HepG2 (cell line): Measurements from ENCODE around the gene GFRA4. TPM values are rescaled to one million over a fixed set of nuclear protein-coding genes. Genes with fewer than 3 reads are reported as not detected.

Experiments used
- ARHGAP35 ChIP-seq: sonication (generic); formaldehyde crosslinking; IDR thresholded peaks from 2 replicates; pipeline ENCODE4 v1.9.0; 2022; ENCODE audit warnings: mild to moderate bottlenecking, inconsistent platforms, moderate library complexity, missing genetic modification reagents, borderline replicate concordance
- ARNTL ChIP-seq: sonication (generic); formaldehyde crosslinking; IDR thresholded peaks from 2 replicates; pipeline ENCODE4 v1.4.0; 2020; ENCODE audit warnings: mild to moderate bottlenecking, missing genetic modification reagents
- CHD2 ChIP-seq: IDR thresholded peaks from 2 replicates; pipeline ENCODE4 v1.6.1; 2011; ENCODE audit warnings: low read depth, low read length, improper control_type of control experiment
- DRAP1 ChIP-seq: IDR thresholded peaks from 2 replicates; pipeline ENCODE4 v1.6.1; 2016; ENCODE audit warnings: missing genetic modification reagents, missing compliant biosample characterization
- E2F5 ChIP-seq: sonication (generic); formaldehyde crosslinking; conservative IDR thresholded peaks from 2 replicates; pipeline ENCODE4 v1.4.0; 2020; ENCODE audit warnings: missing genetic modification reagents
- ELK4 ChIP-seq: sonication (generic); formaldehyde crosslinking; IDR thresholded peaks from 2 replicates; pipeline ENCODE4 v1.9.0; 2021; ENCODE audit warnings: missing genetic modification reagents, borderline replicate concordance
- EP300 ChIP-seq, 3 experiments: sonication (generic) in 1 of 3; formaldehyde crosslinking in 1 of 3; IDR thresholded peaks; 2 replicates each; pipeline versions ENCODE4 v1.5.1 to v1.6.1; 2011 to 2020; ENCODE audit warnings: low read depth in 2 of 3, low read length in 2 of 3, borderline replicate concordance in 1 of 3, improper control_type of control experiment in 1 of 3, mild to moderate bottlenecking in 1 of 3, missing genetic modification reagents in 1 of 3, moderate library complexity in 1 of 3
- HBP1 ChIP-seq: IDR thresholded peaks from 2 replicates; pipeline ENCODE4 v1.6.1; 2016; ENCODE audit warnings: low read depth, control low read depth
- KLF12 ChIP-seq: sonication (generic); formaldehyde crosslinking; IDR thresholded peaks from 2 replicates; pipeline ENCODE4 v1.4.0; 2020; ENCODE audit warnings: missing genetic modification reagents, borderline replicate concordance
- MIXL1 ChIP-seq: IDR thresholded peaks from 2 replicates; pipeline ENCODE4 v1.6.1; 2016
- MYPOP ChIP-seq: sonication (generic); formaldehyde crosslinking; IDR thresholded peaks from 2 replicates; pipeline ENCODE4 v1.8.1; 2023; ENCODE audit warnings: mild to moderate bottlenecking, moderate library complexity, missing genetic modification reagents
- NCOR1 ChIP-seq: fragments of 200-600 bp; sonication (generic); IDR thresholded peaks from 2 replicates; pipeline ENCODE4 v1.7.0; 2017; ENCODE audit warnings: antibody characterized with exemption, low read length, borderline replicate concordance
- NFYB ChIP-seq: sonication (generic); formaldehyde crosslinking; IDR thresholded peaks from 2 replicates; pipeline ENCODE4 v1.4.0; 2020; ENCODE audit warnings: missing genetic modification reagents
- POLR2G ChIP-seq: fragments of 200-400 bp; formaldehyde crosslinking; IDR thresholded peaks from 2 replicates; pipeline ENCODE4 v1.6.1; 2018; ENCODE audit warnings: mild to moderate bottlenecking, low read depth, low read length, moderate library complexity
- REXO4 ChIP-seq: sonication (generic); formaldehyde crosslinking; IDR thresholded peaks from 2 replicates; pipeline ENCODE4 v1.8.0; 2022; ENCODE audit warnings: missing genetic modification reagents, mild to moderate bottlenecking, borderline replicate concordance
- SMYD3 ChIP-seq: sonication (generic); formaldehyde crosslinking; IDR thresholded peaks from 2 replicates; pipeline ENCODE4 v1.8.1; 2023; ENCODE audit warnings: mild to moderate bottlenecking, missing genetic modification reagents
- TEAD2 ChIP-seq: sonication (generic); formaldehyde crosslinking; IDR thresholded peaks from 2 replicates; pipeline ENCODE4 v1.9.0; 2021; ENCODE audit warnings: missing genetic modification reagents
- ZIK1 ChIP-seq: sonication (generic); formaldehyde crosslinking; IDR thresholded peaks from 2 replicates; pipeline ENCODE4 v1.5.0; 2020; ENCODE audit warnings: mild to moderate bottlenecking, low read depth, missing genetic modification reagents, borderline replicate concordance
- ZNF430 ChIP-seq: sonication (generic); formaldehyde crosslinking; IDR thresholded peaks from 2 replicates; pipeline ENCODE4 v1.9.0; 2021; ENCODE audit warnings: mild to moderate bottlenecking, missing genetic modification reagents
- ZNF598 ChIP-seq: sonication (generic); formaldehyde crosslinking; IDR thresholded peaks from 2 replicates; pipeline ENCODE4 v1.5.1; 2020; ENCODE audit warnings: mild to moderate bottlenecking, missing genetic modification reagents, borderline replicate concordance
- ZNF784 ChIP-seq: sonication (generic); formaldehyde crosslinking; IDR thresholded peaks from 2 replicates; pipeline ENCODE4 v1.5.1; 2020; ENCODE audit warnings: missing genetic modification reagents, mild to moderate bottlenecking, borderline replicate concordance
- ZSCAN31 ChIP-seq: sonication (generic); formaldehyde crosslinking; IDR thresholded peaks from 2 replicates; pipeline ENCODE4 v1.5.0; 2020; ENCODE audit warnings: low read depth, mild to moderate bottlenecking, missing genetic modification reagents
- ZSCAN9 ChIP-seq: IDR thresholded peaks from 2 replicates; pipeline ENCODE4 v1.6.1; 2016; ENCODE audit warnings: borderline replicate concordance
- polyA plus RNA-seq, 8 experiments: library from polyadenylated mRNA; depleted of rRNA in 3 of 8; stranded (reverse) in 7 of 8; unstranded in 1 of 8; fragments of >200 nt; fragmentation: Illumina TruSeq in 4 of 8; extraction: Trizol in 4 of 8; gene quantifications; 2 replicates each; pipeline versions ENCODE4 v1.2.1 to v1.2.3, GENCODE V29; 2011 to 2016; ENCODE audit warnings: low read depth in 4 of 8, missing spikeins in 1 of 8, mixed read lengths in 1 of 8; ENCODE audit not compliant: insufficient read depth in 1 of 8
- total RNA-seq, 5 experiments: library from RNA; depleted of rRNA; stranded (reverse); fragments of >200 nt; fragmentation: Illumina TruSeq; extraction: Trizol; gene quantifications; 2 replicates each; pipeline ENCODE4 v1.2.3, GENCODE V29; 2016; ENCODE audit warnings: low read depth in 1 of 5

GFRA4 gene
- total and polyA plus RNA-seq, 2 of the 13 experiments (the other 11 are each of a cell fraction or from before 2014, with no cell fraction given): not detected

GRCh38 chr20:3710703-3711483, 47.7 kb upstream of the GFRA4 start (continued):
- TF ChIP-seq ARHGAP35 (CRISPR knock-in tag) (no peak; the same call in 1 of the 2 replicates), NFYB (CRISPR knock-in tag) (no peak), ZSCAN9 (CRISPR knock-in tag) (no peak), EP300 (IDR thresholded peaks at IDR 0.05; ENCODE audit: low read depth in 2 of 2, low read length in 2 of 2) (no peak), EP300 (CRISPR knock-in tag; IDR thresholded peaks at IDR 0.05; ENCODE audit: borderline replicate concordance) (no peak), NCOR1 (no peak), DRAP1 (CRISPR knock-in tag) (no peak), ARNTL (no peak), POLR2G (no peak), HBP1 (CRISPR knock-in tag) (0 out of 2 replicates have a peak, but pooled peaks have one; percentile 36), REXO4 (CRISPR knock-in tag) (no peak), KLF12 (no peak), ZNF784 (0 out of 2 replicates have a peak, but pooled peaks have one; percentile 48), TEAD2 (CRISPR knock-in tag) (no peak), MYPOP (CRISPR knock-in tag) (no peak; the same call in 1 of the 2 replicates), ZIK1 (CRISPR knock-in tag) (no peak), E2F5 (CRISPR knock-in tag) (no peak), ELK4 (CRISPR knock-in tag) (no peak), MIXL1 (CRISPR knock-in tag) (no peak), ZNF430 (CRISPR knock-in tag) (no peak), SMYD3 (CRISPR knock-in tag) (no peak), CHD2 (no peak), ZNF598 (no peak), ZSCAN31 (no peak)
